H9 (cell line): Measurements from ENCODE around the gene PRRX2. TPM values are rescaled to one million over a fixed set of nuclear protein-coding genes. Genes with fewer than 3 reads are reported as not detected.

ENCODE experiments used
- DNase-seq: peaks from one replicate; pipeline ENCODE4 v3.0.0-alpha.2; 2017
- H2AFZ ChIP-seq: one replicate; pipeline ENCODE4 v1.6.1; 2013; ENCODE audit warnings: mild to moderate bottlenecking, low read length, control low read depth, moderate library complexity
- H2AK5ac ChIP-seq: 2 replicates; pipeline ENCODE4 v1.6.1; 2013; ENCODE audit warnings: low read length, control low read depth, mixed read lengths; ENCODE audit not compliant: insufficient read length
- H2BK120ac ChIP-seq: one replicate; pipeline ENCODE4 v1.6.1; 2013; ENCODE audit warnings: low read depth, mild to moderate bottlenecking, low read length, control low read depth, inconsistent platforms; ENCODE audit not compliant: poor library complexity, severe bottlenecking
- H2BK12ac ChIP-seq: 2 replicates; pipeline ENCODE4 v1.6.1; 2013; ENCODE audit warnings: low read length, control low read depth, mixed read lengths, low read depth; ENCODE audit not compliant: insufficient read length
- H2BK15ac ChIP-seq: 2 replicates; pipeline ENCODE4 v1.6.1; 2013; ENCODE audit warnings: low read depth, low read length, control low read depth
- H2BK20ac ChIP-seq: one replicate; pipeline ENCODE4 v1.6.1; 2013; ENCODE audit warnings: low read depth, mild to moderate bottlenecking, low read length, control low read depth, inconsistent platforms; ENCODE audit not compliant: poor library complexity, severe bottlenecking
- H2BK5ac ChIP-seq: 2 replicates; pipeline ENCODE4 v1.6.1; 2013; ENCODE audit warnings: low read length, control low read depth, mixed read lengths; ENCODE audit not compliant: insufficient read length
- H3K14ac ChIP-seq: 2 replicates; pipeline ENCODE4 v1.6.1; 2013; ENCODE audit warnings: low read length, control low read depth; ENCODE audit not compliant: insufficient read depth
- H3K18ac ChIP-seq: 2 replicates; pipeline ENCODE4 v1.6.1; 2013; ENCODE audit warnings: low read depth, mild to moderate bottlenecking, mixed read lengths, low read length, control low read depth; ENCODE audit not compliant: insufficient read length
- H3K23ac ChIP-seq: 2 replicates; pipeline ENCODE4 v1.6.1; 2013; ENCODE audit warnings: low read length, control low read depth, mixed read lengths, low read depth; ENCODE audit not compliant: insufficient read length
- H3K23me2 ChIP-seq: 2 replicates; pipeline ENCODE4 v1.6.1; 2013; ENCODE audit warnings: low read depth, mild to moderate bottlenecking, mixed read lengths, low read length, control low read depth; ENCODE audit not compliant: insufficient read length, poor library complexity, severe bottlenecking
- H3K27ac ChIP-seq: 2 replicates; pipeline ENCODE4 v1.5.1; 2013; ENCODE audit warnings: low read length, control low read depth, mixed read lengths, low read depth; ENCODE audit not compliant: insufficient read length
- H3K27me3 ChIP-seq: 2 replicates; pipeline ENCODE4 v1.6.1; 2013; ENCODE audit warnings: low read length, control low read depth, inconsistent platforms; ENCODE audit not compliant: insufficient read depth
- H3K4ac ChIP-seq: 2 replicates; pipeline ENCODE4 v1.6.1; 2013; ENCODE audit warnings: low read depth, mild to moderate bottlenecking, control low read depth, inconsistent platforms, low read length, moderate library complexity
- H3K4me1 ChIP-seq: 2 replicates; pipeline ENCODE4 v1.6.1; 2013; ENCODE audit warnings: low read length, control low read depth, inconsistent platforms; ENCODE audit not compliant: insufficient read depth
- H3K4me2 ChIP-seq: 2 replicates; pipeline ENCODE4 v1.6.1; 2013; ENCODE audit warnings: low read length, control low read depth, mixed read lengths; ENCODE audit not compliant: insufficient read length, insufficient read depth
- H3K56ac ChIP-seq: 2 replicates; pipeline ENCODE4 v1.6.1; 2013; ENCODE audit warnings: low read depth, mild to moderate bottlenecking, mixed read lengths, low read length, control low read depth; ENCODE audit not compliant: insufficient read length
- H3K79me1 ChIP-seq: 2 replicates; pipeline ENCODE4 v1.6.1; 2013; ENCODE audit warnings: low read depth, mild to moderate bottlenecking, moderate library complexity, low read length, control low read depth, inconsistent platforms; ENCODE audit not compliant: insufficient read depth, poor library complexity, severe bottlenecking
- H3K79me2 ChIP-seq: 2 replicates; pipeline ENCODE4 v1.6.1; 2013; ENCODE audit warnings: low read length, control low read depth, inconsistent platforms; ENCODE audit not compliant: insufficient read depth
- H3K9ac ChIP-seq: 2 replicates; pipeline ENCODE4 v1.6.1; 2013; ENCODE audit warnings: low read length, control low read depth, mixed read lengths; ENCODE audit not compliant: insufficient read length; ENCODE audit errors: extremely low read depth
- H3K9me3 ChIP-seq: one replicate; pipeline ENCODE4 v1.6.1; 2013; ENCODE audit warnings: low read depth, low read length, inconsistent platforms; ENCODE audit not compliant: control insufficient read depth
- H3T11ph ChIP-seq: one replicate; pipeline ENCODE4 v1.6.1; 2013; ENCODE audit warnings: mild to moderate bottlenecking, low read length, control low read depth, inconsistent platforms
- H4K20me1 ChIP-seq: one replicate; pipeline ENCODE4 v1.6.1; 2013; ENCODE audit not compliant: control insufficient read depth, insufficient read length, insufficient read depth
- H4K5ac ChIP-seq: 2 replicates; pipeline ENCODE4 v1.6.1; 2013; ENCODE audit warnings: low read depth, mild to moderate bottlenecking, mixed read lengths, low read length, control low read depth; ENCODE audit not compliant: insufficient read length
- H4K8ac ChIP-seq: replicated peaks from 2 replicates; pipeline ENCODE4 v1.6.1; 2013; ENCODE audit warnings: low read length, control low read depth, mixed read lengths, low read depth; ENCODE audit not compliant: insufficient read length
- H4K91ac ChIP-seq: 2 replicates; pipeline ENCODE4 v1.6.1; 2013; ENCODE audit warnings: low read depth, mild to moderate bottlenecking, moderate library complexity, mixed read lengths, low read length, control low read depth; ENCODE audit not compliant: insufficient read length
- H3K27ac Mint-ChIP-seq, 3 experiments: 2 replicates in 2 of 3; 3 replicates in 1 of 3; pipeline ENCODE4 v1.8.0; 2020 to 2021; ENCODE audit warnings: mixed read lengths in 3 of 3, mild to moderate bottlenecking in 1 of 3, moderate library complexity in 1 of 3
- H3K27me3 Mint-ChIP-seq: 2 replicates; pipeline ENCODE4 v1.8.0; 2021; ENCODE audit warnings: low read depth, mild to moderate bottlenecking, moderate library complexity, mixed read lengths
- H3K36me3 Mint-ChIP-seq, 3 experiments: 2 replicates in 2 of 3; 3 replicates in 1 of 3; pipeline ENCODE4 v1.8.0; 2020 to 2021; ENCODE audit warnings: low read depth in 3 of 3, mixed read lengths in 3 of 3; ENCODE audit not compliant: insufficient read depth in 1 of 3
- H3K4me1 Mint-ChIP-seq, 2 experiments: 2 replicates each; pipeline ENCODE4 v1.8.0; 2020; ENCODE audit warnings: mixed read lengths in 2 of 2
- H3K4me3 Mint-ChIP-seq, 2 experiments: 2 replicates in 1 of 2; 3 replicates in 1 of 2; pipeline ENCODE4 v1.8.0; 2020 to 2021; ENCODE audit warnings: mild to moderate bottlenecking in 2 of 2, mixed read lengths in 2 of 2, moderate library complexity in 1 of 2
- H3K9me3 Mint-ChIP-seq, 2 experiments: 2 replicates in 1 of 2; 3 replicates in 1 of 2; pipeline ENCODE4 v1.8.0; 2020; ENCODE audit warnings: mild to moderate bottlenecking in 2 of 2, mixed read lengths in 2 of 2, moderate library complexity in 1 of 2
- CTCF ChIP-seq: fragments of 200-600 bp; sonication (generic); conservative IDR thresholded peaks from 3 replicates; pipeline ENCODE4 v1.8.0; 2021; ENCODE audit warnings: antibody characterized with exemption, mild to moderate bottlenecking
- WGBS: extraction: QIAGEN DNeasy Blood & Tissue Kit; methylation state at CpG from one replicate; pipeline ENCODE4 v1.1.7; 2013; ENCODE audit warnings: missing lambda C conversion rate, low lambda C conversion rate, mixed read lengths; ENCODE audit not compliant: insufficient read length; ENCODE audit errors: extremely low coverage; 5-methylcytosine and 5-hydroxymethylcytosine counted together
- total RNA-seq: library from RNA; stranded (reverse); gene quantifications from 2 replicates; pipeline ENCODE4 v1.2.1, GENCODE V29; 2021

Gene PRRX2
- total RNA-seq, 1 experiment from 2014 or later, result 3.9 TPM

- Histone ChIP-seq H3K56ac (no peak overlapping the region), H2AK5ac (no peak overlapping the region), H3K79me2 (no peaks in the 10 kb centered on the region), H2BK5ac (no peak overlapping the region), H3K27ac (no peak overlapping the region), H2BK12ac (no peak overlapping the region), H3K4ac (no peak overlapping the region), H3K79me1 (no peaks in the 10 kb centered on the region), H3K18ac (no peak overlapping the region), H2AFZ (no peak overlapping the region), H3K23ac (no peak overlapping the region), H3K23me2 (no peaks in the 10 kb centered on the region), H3K14ac (no peak overlapping the region), H3T11ph (no peak overlapping the region), H4K8ac (no peak overlapping the region), H4K91ac (no peak overlapping the region), H3K4me2 (no peak overlapping the region), H2BK20ac (no peak overlapping the region), H3K27me3 (no peaks in the 10 kb centered on the region), H4K5ac (no peak overlapping the region), H3K4me1 (no peaks in the 10 kb centered on the region), H2BK15ac (no peak overlapping the region), H2BK120ac (no peak overlapping the region), H3K9ac (no peak overlapping the region), H3K9me3 (no peaks in the 10 kb centered on the region), H4K20me1 (no peaks in the 10 kb centered on the region)
- no CpG with 5 or more reads among the region's 11 CpGs for WGBS
- TF ChIP-seq CTCF, result peak; percentile 41; the same call in 2 of the 3 replicates
- DNase-seq, result no peak
- H3K4me3 Mint-ChIP-seq, result no peak overlapping the region
- no peaks in the 10 kb centered on the region; a peak in 1 of 7 replicates for H3K36me3 Mint-ChIP-seq
- H3K27me3 Mint-ChIP-seq, result peaks cover 3% of the 10 kb centered on the region; the same call in 1 of the 2 replicates
- H3K4me1 Mint-ChIP-seq, result peaks cover 3 to 23% of the 10 kb centered on the region in 2 experiments; a peak in 3 of 4 replicates
- H3K27ac Mint-ChIP-seq, result no peak overlapping the region
- H3K9me3 Mint-ChIP-seq, result no peaks in the 10 kb centered on the region
Measured at GRCh38 chr9:129688285-129689043, 23.0 kb downstream of the PRRX2 start.
